GM15510 (cell line): Measurements from ENCODE around the gene NUMB.

Source experiments
- POLR2A ChIP-seq: IDR thresholded peaks from 3 replicates; pipeline ENCODE4 v1.6.1; 2011; ENCODE audit warnings: borderline replicate concordance; ENCODE audit not compliant: insufficient read length; ENCODE audit errors: extremely low read depth

Gene NUMB

DNA sequence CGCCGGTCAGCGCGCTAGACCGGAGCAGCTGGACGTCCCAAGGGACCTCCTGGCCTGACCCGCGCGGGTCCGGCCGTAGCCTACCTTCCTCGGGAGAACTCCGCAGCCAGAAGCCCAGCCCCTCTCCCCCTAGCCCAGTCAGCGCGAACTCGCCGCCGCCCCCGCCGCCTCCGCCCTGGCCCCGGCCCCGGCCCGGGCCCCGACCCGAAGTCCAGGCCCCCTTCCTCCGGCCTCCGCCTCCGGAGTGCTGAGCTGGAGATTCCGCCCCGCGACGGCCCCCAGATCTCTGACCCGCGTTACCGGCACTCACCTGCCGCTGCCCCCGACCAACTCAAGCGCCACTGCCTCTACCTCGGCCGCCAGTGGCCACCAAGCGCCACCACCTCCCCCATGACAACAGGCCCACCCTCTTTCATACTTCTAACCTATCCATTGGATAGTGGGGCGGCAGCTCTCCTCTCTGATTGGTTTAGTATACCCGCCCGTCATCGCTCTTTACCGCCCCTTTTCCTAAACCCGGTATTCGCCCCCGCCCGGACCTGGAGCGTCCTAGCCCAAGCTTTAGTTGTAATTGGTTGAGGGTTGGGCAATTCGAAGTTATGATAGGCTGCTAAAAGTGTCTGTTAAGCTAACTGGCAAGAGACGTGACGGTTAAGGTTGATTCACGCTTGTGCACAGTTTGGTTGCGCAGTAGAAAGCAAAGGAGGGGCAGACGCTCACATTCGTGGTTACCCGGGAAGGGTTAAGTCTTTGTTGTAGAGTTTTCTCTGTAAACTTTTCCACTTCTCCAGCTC, at the start of gene NUMB:
Gene NUMB, minus strand, starts transcription at position 364 of the 794 bp plus-strand sequence. CDS start 102,795 bp downstream, outside the sequence.
- TF ChIP-seq POLR2A = peak; percentile 82

DNA sequence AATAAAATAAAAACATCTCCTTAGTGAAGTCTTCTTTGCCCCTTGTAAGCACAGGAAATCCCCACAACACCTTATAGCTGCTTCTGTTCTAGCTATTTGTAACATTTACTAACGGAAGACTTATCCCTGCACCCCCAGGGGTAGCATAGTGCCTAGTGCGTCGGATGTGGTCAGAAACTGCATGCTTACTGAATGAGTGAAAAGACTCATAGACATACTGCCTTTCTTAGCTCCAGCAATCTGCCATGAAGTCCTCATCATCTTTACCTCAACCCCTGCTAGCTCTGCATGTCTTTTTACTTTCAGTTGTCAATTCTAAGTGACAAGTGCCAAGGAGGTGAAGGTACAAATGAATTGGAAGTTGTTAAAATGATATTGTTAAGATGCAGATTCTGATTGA, 45.3 kb upstream of the NUMB start:
- no peak for TF ChIP-seq POLR2A

DNA sequence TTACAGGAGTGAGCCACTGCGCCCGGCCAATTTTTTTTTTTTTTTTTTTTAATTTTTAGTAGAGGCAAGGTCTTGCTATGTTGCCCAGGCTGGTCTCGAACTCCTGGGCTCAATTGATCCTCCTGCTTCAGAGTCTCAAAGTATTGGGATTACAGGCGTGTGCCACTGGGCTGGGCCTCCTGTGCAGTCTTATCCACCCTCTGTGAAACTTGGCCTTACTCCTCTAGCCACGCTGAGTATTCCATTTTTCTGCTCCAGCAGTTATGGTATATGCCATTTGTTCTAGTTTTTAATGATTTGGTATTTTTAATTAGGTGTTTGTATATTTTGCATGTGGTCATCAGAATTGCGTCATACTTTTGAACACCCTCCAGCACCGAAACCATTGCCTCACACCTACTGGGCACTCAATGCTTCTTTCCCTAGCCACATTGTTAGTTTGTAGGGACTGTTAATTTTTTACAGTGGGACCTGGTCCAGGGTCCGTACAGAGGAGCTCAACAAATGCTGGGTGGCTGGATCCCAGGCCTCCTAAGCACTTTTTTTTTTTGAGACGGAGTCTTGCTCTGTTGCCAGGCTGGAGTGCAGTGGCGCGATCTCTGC, 43.8 kb upstream of the NUMB start:
- no peak for TF ChIP-seq POLR2A

GRCh38 chr14:73500360-73500759, 42.0 kb upstream of the NUMB start:
- no peak for TF ChIP-seq POLR2A

DNA sequence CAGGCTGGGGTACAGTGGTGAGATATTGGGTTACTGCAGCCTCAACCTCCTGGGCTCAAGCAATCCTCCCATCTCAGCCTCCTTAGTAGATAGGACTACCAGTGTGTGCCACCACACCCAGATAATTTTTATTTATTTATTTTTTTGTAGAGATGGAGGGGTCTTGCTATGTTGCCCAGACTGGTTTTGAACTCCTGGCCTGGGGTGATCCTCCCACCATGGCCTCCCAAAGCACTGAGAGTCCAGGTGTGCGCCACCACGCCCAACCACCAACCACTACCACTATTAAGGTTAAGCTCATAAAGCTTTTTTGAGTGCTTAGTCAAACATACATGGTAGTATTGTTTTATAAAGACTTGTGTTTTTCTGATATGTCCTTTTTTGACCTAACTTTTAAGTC, 36.2 kb upstream of the NUMB start:
- no peak for TF ChIP-seq POLR2A

GRCh38 chr14:73492670-73493069, 34.3 kb upstream of the NUMB start:
- TF ChIP-seq POLR2A = no peak

DNA sequence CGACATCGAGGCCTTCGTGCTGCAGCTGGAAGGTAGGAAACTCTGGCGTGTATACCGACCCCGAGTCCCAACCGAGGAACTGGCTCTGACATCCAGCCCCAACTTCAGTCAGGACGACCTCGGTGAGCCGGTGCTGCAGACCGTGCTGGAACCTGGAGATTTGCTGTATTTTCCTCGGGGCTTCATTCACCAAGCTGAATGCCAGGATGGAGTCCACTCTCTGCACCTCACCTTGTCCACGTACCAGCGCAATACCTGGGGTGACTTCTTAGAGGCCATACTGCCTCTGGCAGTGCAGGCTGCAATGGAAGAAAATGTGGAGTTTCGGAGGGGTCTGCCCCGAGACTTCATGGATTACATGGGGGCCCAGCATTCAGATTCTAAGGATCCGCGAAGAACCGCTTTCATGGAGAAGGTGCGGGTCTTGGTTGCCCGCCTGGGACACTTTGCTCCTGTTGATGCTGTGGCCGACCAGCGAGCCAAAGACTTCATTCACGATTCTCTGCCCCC, 33.8 kb upstream of the NUMB start:
- TF ChIP-seq POLR2A = no peak

DNA sequence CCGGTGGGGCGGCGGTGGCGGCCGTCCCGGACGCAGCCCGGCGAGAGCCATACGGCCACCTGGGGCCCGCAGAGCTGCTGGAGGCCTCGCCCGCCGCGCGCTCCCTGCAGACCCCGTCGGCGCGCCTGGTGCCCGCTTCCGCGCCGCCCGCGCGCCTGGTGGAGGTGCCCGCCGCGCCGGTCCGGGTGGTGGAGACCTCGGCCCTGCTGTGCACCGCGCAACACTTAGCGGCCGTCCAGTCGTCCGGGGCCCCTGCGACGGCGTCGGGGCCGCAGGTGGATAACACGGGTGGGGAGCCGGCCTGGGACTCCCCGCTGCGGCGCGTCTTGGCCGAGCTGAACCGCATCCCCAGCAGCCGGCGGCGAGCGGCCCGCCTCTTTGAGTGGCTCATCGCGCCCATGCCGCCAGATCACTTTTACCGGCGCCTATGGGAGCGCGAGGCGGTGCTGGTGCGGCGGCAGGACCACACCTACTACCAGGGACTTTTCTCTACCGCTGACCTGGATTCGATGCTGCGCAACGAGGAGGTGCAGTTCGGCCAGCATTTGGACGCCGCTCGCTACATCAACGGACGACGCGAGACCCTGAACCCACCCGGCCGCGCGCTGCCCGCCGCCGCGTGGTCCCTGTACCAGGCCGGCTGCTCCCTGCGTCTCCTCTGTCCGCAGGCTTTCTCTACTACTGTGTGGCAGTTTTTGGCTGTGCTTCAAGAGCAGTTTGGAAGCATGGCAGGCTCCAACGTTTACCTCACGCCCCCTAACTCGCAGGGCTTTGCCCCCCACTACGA, 33.1 kb upstream of the NUMB start:
- TF ChIP-seq POLR2A = peak; percentile 43

- TF ChIP-seq POLR2A = no peak
These were observed 31.3 kb upstream of the NUMB start for GRCh38 chr14:73489481-73490175.

GRCh38 chr14:73478684-73479083, 20.3 kb upstream of the NUMB start:
- no peak for TF ChIP-seq POLR2A

- TF ChIP-seq POLR2A = no peak
These were observed 19.4 kb upstream of the NUMB start for GRCh38 chr14:73477618-73478266.

GRCh38 chr14:73476451-73476931, 18.1 kb upstream of the NUMB start:
- TF ChIP-seq POLR2A = no peak

- no peak for TF ChIP-seq POLR2A
These were observed 16.6 kb upstream of the NUMB start for GRCh38 chr14:73474952-73475351.
